ENCODE results near the gene TMOD2. TPM values are rescaled to one million over a fixed set of nuclear protein-coding genes. Genes with fewer than 3 reads are reported as not detected.
A peak's percentile ranks its signal among the peaks of the same experiment; 100 is the strongest.

The TMOD2 gene
- total RNA-seq, 1 experiment from 2014 or later, result 8.7 TPM

DNA sequence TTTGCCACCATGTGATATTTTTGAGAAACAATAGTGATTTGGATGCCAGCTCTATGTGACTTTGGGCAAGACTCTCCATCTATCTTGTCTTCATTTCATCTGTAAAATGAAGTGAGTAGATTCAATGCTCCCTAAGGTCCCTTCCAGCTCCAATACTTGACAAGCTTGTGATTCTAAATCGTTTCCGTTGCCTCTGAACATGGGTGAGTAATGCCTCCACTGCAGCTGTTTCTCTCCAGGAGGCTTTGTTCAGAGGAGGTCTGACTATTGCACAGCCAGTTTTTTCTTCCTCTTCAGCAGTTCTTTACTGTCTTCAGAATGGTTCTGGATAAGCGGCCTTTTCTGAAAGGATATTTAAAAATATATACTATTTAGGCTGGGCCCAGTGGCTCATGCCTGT lies 63.2 kb downstream of the TMOD2 start:
- peak; percentile 82 for DNase-seq (ENCODE audit: low read depth)

GRCh38 chr15:51816611-51817010 lies 65.2 kb downstream of the TMOD2 start:
- DNase-seq (ENCODE audit: low read depth), result no peak

DNA sequence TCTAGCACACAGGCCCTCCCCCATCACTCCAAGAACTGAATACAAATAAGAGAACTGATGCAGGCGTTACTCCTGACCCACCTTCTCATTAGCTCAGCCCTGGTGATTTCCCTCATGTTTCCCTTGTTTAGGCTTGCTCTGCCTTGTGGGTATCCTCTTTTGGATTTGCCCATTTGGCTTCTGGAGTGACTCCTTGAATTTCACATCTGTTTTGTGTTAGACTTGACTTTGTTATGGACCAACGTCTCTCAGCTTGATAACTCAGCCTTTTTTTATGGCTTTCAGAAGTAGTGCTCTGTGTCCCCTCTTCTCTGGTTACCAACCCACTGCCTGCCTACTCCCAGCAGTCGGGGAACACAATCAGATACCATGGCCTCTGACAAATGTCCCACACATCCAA lies 66.8 kb downstream of the TMOD2 start:
- no peak for DNase-seq (ENCODE audit: low read depth)

GRCh38 chr15:51825698-51826097 lies 74.3 kb downstream of the TMOD2 start:
- DNase-seq (ENCODE audit: low read depth), result no peak

DNA sequence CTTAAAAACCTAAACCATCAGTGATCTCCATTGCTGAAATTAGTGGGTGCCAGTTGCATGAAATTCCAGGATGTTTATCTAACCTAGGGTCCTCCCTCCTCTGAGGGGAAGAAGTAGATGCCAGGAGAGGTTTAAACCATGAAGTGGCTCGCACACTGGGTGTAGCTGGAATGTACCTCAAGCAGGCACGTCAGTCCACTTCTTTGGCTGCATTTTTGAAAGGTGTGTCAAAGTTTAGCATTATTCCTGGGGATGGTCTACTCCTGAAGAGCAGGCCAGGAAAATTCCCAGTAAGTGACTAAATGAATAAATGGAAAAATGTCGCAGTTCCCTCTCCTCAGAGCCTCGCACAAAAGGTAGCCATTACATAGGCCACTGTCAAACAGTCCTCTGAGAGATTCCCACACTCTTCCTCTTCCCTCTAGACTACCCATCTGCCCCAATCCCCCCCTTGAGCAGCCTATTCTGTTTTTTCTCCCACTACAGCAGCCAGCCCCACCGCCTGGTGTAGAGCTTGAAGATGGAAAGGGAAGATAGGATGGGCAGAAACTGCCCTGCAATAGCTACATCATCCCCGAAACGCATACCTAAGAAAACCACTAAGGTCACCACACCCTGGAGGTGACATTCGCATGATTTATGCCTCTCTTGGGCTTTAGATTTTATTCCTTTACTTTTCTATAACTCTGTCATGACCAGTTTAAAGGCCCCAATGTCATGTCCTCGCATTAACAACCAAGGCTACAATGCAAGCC lies 77.4 kb downstream of the TMOD2 start:
- DNase-seq (ENCODE audit: low read depth), result peak; percentile 74

- DNase-seq (ENCODE audit: low read depth), result peak; percentile 99
Measured at GRCh38 chr15:51829376-51830275, 78.2 kb downstream of the TMOD2 start, which contains the start of gene TMOD3. Gene TMOD3 (plus strand): TSS chr15:51829653. CDS start chr15:51862885, 33,232 bp downstream.

GRCh38 chr15:51830276-51830806 lies 78.9 kb downstream of the TMOD2 start:
- no peak for DNase-seq (ENCODE audit: low read depth)

DNA sequence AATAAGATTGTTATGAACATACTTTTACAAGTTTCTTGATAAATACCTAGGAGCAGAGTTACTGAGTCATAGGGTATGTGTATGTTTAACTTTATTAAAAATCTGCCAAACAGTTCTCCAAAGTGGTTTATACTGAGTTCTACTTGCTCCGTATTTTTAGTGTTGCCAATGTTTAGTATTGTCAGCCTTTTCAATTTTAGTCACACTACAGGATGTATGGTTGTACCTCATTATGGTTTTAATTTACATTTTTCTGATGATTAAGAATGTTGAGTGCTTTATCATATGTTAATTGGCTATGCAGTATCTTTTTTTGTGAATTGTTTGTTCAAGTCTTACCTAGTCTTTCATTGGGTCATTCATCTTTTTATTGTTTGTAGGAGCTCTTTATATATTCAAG lies 82.4 kb downstream of the TMOD2 start:
- DNase-seq (ENCODE audit: low read depth), result no peak

GRCh38 chr15:51837792-51838251 lies 86.4 kb downstream of the TMOD2 start:
- DNase-seq (ENCODE audit: low read depth), result peak; percentile 66

DNA sequence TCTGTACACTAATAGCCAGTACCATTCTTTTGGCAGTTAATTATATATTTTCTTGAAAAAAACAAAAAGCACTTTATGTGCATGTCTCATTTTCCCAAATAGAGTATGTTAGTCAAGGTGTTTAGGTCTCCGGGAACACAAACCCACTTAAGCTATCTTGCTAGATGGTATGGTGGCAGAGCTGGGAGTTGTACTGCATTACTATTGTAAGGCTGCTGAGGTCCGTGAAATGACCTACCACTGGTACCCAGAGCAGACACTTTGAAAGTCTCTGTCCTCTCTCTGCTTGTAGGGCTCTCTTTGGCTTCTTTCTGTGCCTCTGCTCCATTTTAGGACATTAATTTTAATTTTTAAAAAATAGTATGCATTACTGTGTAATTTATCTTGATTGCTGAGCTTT lies 86.9 kb downstream of the TMOD2 start:
- no peak for DNase-seq (ENCODE audit: low read depth)

DNA sequence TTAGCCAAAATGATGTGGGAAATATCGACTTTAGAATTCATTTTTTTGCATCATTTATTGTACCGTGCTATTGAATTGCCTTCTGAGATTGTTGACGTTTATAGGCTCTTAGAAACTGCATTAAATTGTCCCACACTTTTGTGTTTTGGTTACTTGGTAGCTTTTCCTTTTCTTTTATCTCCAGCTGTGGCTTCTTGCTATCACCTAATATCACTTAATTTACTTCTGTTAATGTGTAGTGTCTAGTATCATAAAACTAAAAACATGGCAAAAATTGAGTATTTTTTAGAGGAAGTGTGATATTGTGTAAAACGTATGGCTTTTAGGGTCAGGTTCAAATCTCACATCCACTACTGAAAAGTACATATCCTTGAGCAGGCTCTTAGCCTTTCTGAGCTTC lies 89.3 kb downstream of the TMOD2 start:
- no peak for DNase-seq (ENCODE audit: low read depth)

- DNase-seq (ENCODE audit: low read depth), result no peak
Measured at GRCh38 chr15:51841406-51842040, 90.1 kb downstream of the TMOD2 start.

DNA sequence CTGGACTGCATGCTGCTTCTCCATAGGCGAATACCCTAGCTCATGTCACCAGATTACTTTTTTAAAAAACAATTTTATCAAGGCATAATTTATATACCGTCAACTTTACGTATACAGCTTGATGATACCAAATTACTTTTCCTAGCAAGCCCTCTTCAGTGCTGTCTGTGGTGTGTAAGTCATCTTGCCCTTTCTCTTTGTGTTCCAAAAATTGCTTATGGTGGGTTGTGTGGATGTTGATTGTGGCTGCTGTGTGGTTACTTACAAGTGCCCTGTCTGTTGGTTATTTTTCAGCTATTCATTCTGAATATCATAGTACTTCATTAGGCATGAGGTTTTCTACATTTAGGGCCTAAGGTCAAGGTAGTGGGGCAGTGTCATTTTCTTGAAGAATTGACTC lies 90.9 kb downstream of the TMOD2 start:
- DNase-seq (ENCODE audit: low read depth), result no peak

GRCh38 chr15:51842852-51843737 lies 91.7 kb downstream of the TMOD2 start:
- DNase-seq (ENCODE audit: low read depth), result peak; percentile 88

GRCh38 chr15:51844747-51845426 lies 93.5 kb downstream of the TMOD2 start:
- DNase-seq (ENCODE audit: low read depth), result no peak

DNA sequence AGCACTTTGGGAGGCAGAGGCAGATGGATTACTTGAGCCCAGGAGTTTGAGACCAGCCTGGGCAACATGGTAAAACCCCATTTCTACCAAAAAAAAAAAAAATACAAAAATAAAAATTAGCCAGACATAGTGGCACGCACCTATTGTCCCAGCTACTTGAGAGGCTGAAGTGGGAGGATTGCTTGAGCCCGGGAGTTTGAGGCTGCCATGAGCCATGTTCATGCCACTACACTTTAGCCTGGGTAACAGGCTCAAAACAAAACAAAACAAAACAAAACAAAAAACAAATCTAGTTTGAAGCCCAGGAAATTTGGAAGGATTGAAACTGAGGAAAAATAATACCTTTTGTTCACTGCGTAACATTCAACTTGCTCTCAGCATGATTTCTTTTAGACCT lies 94.7 kb downstream of the TMOD2 start:
- peak; percentile 63 for DNase-seq (ENCODE audit: low read depth)

DNA sequence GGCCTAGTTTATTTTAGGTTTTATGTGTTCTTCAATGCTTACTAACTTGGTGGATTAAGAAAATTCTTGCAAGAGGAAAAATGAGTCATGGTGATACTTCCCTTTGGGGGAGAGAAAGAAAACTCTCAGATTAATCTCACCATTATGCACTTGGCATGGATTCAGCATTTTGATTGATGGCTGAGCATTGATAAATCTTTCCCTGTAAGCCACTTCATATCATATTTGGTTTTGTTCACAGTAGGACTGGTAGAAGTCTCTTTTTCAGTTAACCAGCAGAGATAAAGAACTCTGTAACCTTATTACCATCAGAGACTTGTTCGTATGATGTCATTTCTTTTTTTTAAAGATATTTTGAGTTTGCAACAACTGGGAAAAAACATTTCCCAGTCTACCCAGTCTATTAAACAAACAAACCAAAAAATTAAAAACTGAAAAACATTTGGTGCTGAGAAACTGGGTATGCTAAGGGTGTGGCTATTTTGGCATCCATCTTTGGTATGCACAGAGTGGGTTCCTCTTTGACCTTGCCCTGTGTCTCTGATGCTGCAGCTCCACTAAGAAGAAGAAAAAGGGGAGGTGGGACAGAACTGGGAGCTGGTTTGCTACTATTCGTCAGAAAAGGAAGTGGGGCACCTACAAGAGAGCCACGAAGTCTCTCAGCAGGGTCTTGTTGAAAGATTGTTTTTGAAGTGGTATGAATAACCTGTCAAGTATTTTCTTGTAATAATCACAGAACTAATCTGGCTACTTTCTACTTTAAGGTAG lies 95.2 kb downstream of the TMOD2 start:
- DNase-seq (ENCODE audit: low read depth), result peak; percentile 79

DNA sequence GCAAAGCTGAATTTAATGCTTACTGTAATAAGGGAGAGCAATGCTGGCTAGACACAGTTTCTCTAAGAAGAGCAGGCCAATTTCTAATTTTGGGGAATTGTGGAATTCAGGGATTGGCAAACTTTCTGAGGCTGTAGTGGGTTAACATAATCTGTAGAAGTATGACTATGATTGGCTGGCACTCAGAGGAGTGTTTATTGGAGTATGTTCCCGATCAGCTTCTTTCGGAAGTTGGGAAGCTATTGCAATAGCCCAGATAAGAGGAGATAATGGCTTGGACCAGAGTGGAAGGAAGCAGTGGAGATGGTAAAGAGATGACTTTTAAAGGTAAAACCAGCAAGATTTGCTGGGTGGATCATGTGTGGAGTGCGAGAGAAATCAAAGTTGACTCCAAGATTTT lies 97.4 kb downstream of the TMOD2 start:
- no peak for DNase-seq (ENCODE audit: low read depth)

GRCh38 chr15:51849860-51850259 lies 98.5 kb downstream of the TMOD2 start:
- DNase-seq (ENCODE audit: low read depth), result no peak

DNA sequence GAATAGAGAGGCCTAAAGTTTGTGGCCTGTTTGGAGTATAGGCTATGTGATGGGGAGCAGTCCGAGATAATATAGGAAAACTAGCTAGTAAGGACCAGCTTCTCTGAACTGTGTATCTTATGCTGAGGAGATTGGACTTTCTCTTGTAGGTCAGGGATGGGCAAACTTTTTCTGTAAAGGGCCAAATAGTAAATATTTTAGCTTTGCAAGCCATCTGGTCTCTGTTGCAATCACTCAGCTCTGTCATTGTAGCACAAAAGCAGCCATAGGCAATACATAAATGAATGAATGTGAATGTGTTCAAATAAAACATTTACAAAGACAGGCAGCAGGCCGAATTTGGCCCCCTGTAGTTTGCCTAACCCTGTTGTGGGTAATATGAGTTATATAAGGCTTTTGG lies 102.6 kb downstream of the TMOD2 start:
- no peak for DNase-seq (ENCODE audit: low read depth)
